Esophagus squamous epithelium (tissue), 5 donors: Measurements from ENCODE around the gene CREB3L2. TPM values are rescaled to one million over a fixed set of nuclear protein-coding genes. Genes with fewer than 3 reads are reported as not detected.

ENCODE experiments used
- DNase-seq: peaks from one replicate; lab custom pipeline; 2025; lab: John Stamatoyannopoulos, UW
- H3K27ac ChIP-seq, 4 donors: fragments of 200-600 bp; sonication (generic); one replicate each; pipeline ENCODE4 v1.5.1; 2016 to 2019; ENCODE audit warnings: mild to moderate bottlenecking in 1 of 4
- H3K27me3 ChIP-seq, 4 donors: fragments of 200-600 bp; sonication (generic); 1 replicate in 3 of 4; 2 replicates in 1 of 4; pipeline versions ENCODE4 v1.5.1 to v1.6.0; 2017 to 2021; ENCODE audit warnings: antibody characterized with exemption in 1 of 4
- H3K36me3 ChIP-seq, 3 donors: fragments of 200-600 bp; sonication (generic); one replicate each; pipeline ENCODE4 v1.5.1; 2016 to 2019
- H3K4me1 ChIP-seq, 3 donors: fragments of 200-600 bp; sonication (generic); one replicate each; pipeline ENCODE4 v1.5.1; 2017 to 2019
- H3K4me3 ChIP-seq, 4 donors: fragments of 200-600 bp; sonication (generic); 1 replicate in 3 of 4; 2 replicates in 1 of 4; pipeline ENCODE4 v1.5.1; 2016 to 2019; ENCODE audit warnings: mild to moderate bottlenecking in 2 of 4, moderate library complexity in 1 of 4
- H3K9me3 ChIP-seq, 3 donors: fragments of 200-600 bp; sonication (generic); one replicate each; pipeline ENCODE4 v1.5.1; 2016 to 2019
- CTCF ChIP-seq, 6 experiments: fragments of 450-650 bp in 4 of 6; fragments of 200-600 bp in 2 of 6; sonication (generic) in 2 of 6; IDR thresholded peaks; one replicate each; pipeline ENCODE4 v1.5.1; 2016 to 2019; ENCODE audit warnings: antibody characterized with exemption in 6 of 6, mild to moderate bottlenecking in 4 of 6, moderate library complexity in 4 of 6
- POLR2A ChIP-seq, 4 donors: fragments of 450-650 bp; IDR thresholded peaks; one replicate each; pipeline ENCODE4 v1.6.1; 2017; ENCODE audit warnings: antibody characterized with exemption in 4 of 4, mild to moderate bottlenecking in 4 of 4, moderate library complexity in 3 of 4
- WGBS, 2 donors: methylation state at CpG; one replicate each; pipeline ENCODE4 v1.1.5; 2018; 5-methylcytosine and 5-hydroxymethylcytosine counted together
- intact Hi-C: fragments of 100-400 bp; cut with DNase I; formaldehyde crosslinking; loops from one replicate; pipeline ENCODE4 v1.15.0; 2022
- total RNA-seq, 4 donors: library from RNA; depleted of rRNA; stranded (reverse); fragments of >200 nt; gene quantifications; one replicate each; pipeline ENCODE4 v1.1.0, GENCODE V29; 2016
- donor health status: DM: yes; HTN: yes; CAD: no.

CREB3L2 gene
- total RNA-seq, 4 donors from 2014 or later: 14.9 to 21.9 (median 17.3) TPM

- H3K36me3 ChIP-seq: no peaks in the 10 kb centered on the region
- H3K27me3 ChIP-seq: no peaks in the 10 kb centered on the region
- H3K9me3 ChIP-seq: no peaks in the 10 kb centered on the region
- H3K4me3 ChIP-seq: no peak overlapping the region
- TF ChIP-seq POLR2A (IDR thresholded peaks at IDR 0.05) (no peak), CTCF (IDR thresholded peaks at IDR 0.05) (no peak)
- H3K27ac ChIP-seq: no peak overlapping the region
- DNase-seq: no peak
- intact Hi-C loops: no loop called here
- H3K4me1 ChIP-seq: no peaks in the 10 kb centered on the region
Observed at GRCh38 chr7:138024343-138024691, 22.4 kb upstream of the CREB3L2 start.

DNA sequence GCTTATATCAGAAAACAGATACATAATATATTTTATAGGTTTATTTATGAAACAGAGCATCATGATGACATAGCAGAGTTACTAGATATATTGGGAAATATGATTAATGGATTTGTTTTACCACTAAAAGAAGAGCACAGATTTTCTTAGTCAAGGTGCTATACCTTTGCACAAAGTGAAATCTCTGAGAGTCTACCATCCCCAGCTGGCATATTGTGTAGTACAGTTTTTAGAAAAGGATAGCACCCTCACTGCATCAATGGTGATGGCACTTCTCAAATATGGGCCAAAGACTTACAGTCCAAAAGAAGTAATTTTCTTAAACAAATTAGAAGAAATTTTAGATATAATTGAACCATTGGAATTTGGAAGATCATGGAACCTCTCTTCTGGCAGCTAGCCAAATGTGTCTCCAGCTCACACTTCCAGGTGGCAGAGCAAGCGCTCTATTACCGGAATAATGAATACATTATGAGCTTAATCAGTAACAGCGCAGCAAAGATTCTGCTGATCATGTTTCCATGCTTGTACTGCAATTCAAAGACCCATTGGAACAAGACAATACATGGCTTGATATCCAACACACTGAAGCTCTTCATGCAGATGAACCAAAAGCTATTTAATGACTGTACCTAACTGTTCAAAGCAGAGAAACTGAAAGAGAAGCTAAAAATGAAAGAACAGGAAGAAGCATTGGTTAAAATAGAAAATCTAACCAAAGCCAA lies 21.9 kb upstream of the CREB3L2 start:
- intact Hi-C loops: no loop called here

GRCh38 chr7:138021889-138022288 lies 20.0 kb upstream of the CREB3L2 start:
- no peak overlapping the region for H3K27ac ChIP-seq
- H3K36me3 ChIP-seq: no peaks in the 10 kb centered on the region
- H3K9me3 ChIP-seq: no peaks in the 10 kb centered on the region
- no peaks in the 10 kb centered on the region for H3K4me1 ChIP-seq
- TF ChIP-seq CTCF (IDR thresholded peaks at IDR 0.05) (no peak), POLR2A (IDR thresholded peaks at IDR 0.05) (no peak)
- H3K4me3 ChIP-seq: no peak overlapping the region
- H3K27me3 ChIP-seq: no peaks in the 10 kb centered on the region
- 75 to 100% methylated on average over 2 to 5 of the region's 6 CpGs for WGBS, 2 donors
- intact Hi-C loops: no loop called here
- no peak for DNase-seq

More for the DNA sequence above, 21.9 kb upstream of the CREB3L2 start:
- DNase-seq: no peak
- TF ChIP-seq CTCF (IDR thresholded peaks at IDR 0.05) (no peak), POLR2A (IDR thresholded peaks at IDR 0.05) (no peak)
- no peaks in the 10 kb centered on the region for H3K36me3 ChIP-seq
- 88 to 100% methylated on average over 3 of the region's 3 CpGs for WGBS, 2 donors
- H3K4me1 ChIP-seq: no peaks in the 10 kb centered on the region
- no peak overlapping the region for H3K27ac ChIP-seq
- H3K9me3 ChIP-seq: no peaks in the 10 kb centered on the region
- no peaks in the 10 kb centered on the region for H3K27me3 ChIP-seq
- H3K4me3 ChIP-seq: no peak overlapping the region

DNA sequence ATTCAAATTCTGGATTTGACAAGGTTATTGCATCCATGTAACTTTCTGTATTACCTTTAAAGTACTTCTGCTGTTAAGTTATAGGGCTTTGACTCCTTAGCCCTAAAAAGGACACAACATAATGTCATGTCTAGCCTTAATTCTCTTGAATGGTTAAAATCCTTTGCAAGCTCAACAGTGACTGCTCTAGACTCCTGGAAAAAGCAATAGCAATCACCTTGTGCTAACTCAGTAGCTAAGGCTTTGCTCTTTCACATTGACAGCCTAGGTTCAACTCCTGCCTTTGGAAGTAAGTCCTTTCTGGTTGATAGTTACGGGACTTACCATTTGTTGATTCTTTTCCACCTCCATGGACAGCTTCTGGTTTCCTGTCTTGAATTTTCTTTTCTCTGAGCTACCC lies 16.1 kb upstream of the CREB3L2 start:
- TF ChIP-seq POLR2A (IDR thresholded peaks at IDR 0.05) (no peak), CTCF (IDR thresholded peaks at IDR 0.05) (no peak)
- intact Hi-C loops: no loop called here
- Histone ChIP-seq H3K36me3 (no peaks in the 10 kb centered on the region), H3K9me3 (no peaks in the 10 kb centered on the region), H3K4me3 (no peak overlapping the region), H3K27ac (no peak overlapping the region), H3K27me3 (no peaks in the 10 kb centered on the region), H3K4me1 (no peaks in the 10 kb centered on the region)
- DNase-seq: no peak
- WGBS, 2 donors: 93 to 100% methylated on average over 1 of the region's 1 CpG

DNA sequence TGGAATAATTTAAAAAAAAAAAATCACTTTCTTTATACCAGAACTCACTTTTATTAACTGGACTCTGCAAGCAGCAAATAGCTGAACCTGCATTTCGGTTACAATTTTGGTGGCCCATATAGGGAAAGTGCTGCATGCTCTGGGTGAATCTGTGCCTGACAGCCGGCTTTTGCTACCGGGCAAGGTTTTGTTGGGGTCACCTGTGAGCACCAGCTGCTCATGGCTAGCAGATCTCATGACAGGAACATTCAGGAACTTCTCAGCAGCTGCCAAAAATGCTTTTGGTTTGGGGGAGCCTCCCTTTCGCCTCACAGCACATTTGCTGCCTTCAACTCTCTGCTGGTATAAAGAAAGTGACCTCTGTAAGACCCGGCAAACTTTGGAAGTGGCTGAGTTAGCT lies 13.2 kb upstream of the CREB3L2 start:
- Histone ChIP-seq H3K9me3 (no peaks in the 10 kb centered on the region), H3K4me1 (no peaks in the 10 kb centered on the region), H3K36me3 (no peaks in the 10 kb centered on the region), H3K4me3 (no peak overlapping the region), H3K27ac (no peak overlapping the region), H3K27me3 (no peaks in the 10 kb centered on the region)
- DNase-seq: no peak
- 84 to 86% methylated on average over 3 to 4 of the region's 5 CpGs for WGBS, 2 donors
- intact Hi-C loops: no loop called here
- no peak for TF ChIP-seq CTCF (IDR thresholded peaks at IDR 0.05)
- no peak for TF ChIP-seq POLR2A (IDR thresholded peaks at IDR 0.05)
